Uterus (tissue), 4 donors: Measurements from ENCODE around the gene GATM. TPM values are rescaled to one million over a fixed set of nuclear protein-coding genes. Genes with fewer than 3 reads are reported as not detected.
"Not testable (repeated sequence)": the region's sequence is repeated elsewhere in the genome, so short reads cannot be mapped to it uniquely, and the experiment has no call there.

ENCODE experiments used
- DNase-seq, 2 donors: peaks; one replicate each; pipeline ENCODE4 v3.0.0-alpha.2; 2019 to 2020
- H3K27ac ChIP-seq, 2 donors: fragments of 200-600 bp; sonication (generic); 1 replicate in 1 of 2; 2 replicates in 1 of 2; pipeline ENCODE4 v1.5.1; 2016 to 2018
- H3K27me3 ChIP-seq, 2 donors: fragments of 200-600 bp; sonication (generic); one replicate each; pipeline ENCODE4 v1.5.1; 2018 to 2019; ENCODE audit warnings: control low read depth in 1 of 2
- H3K36me3 ChIP-seq, 2 donors: fragments of 200-600 bp; sonication (generic); one replicate each; pipeline ENCODE4 v1.5.1; 2019; ENCODE audit warnings: control low read depth in 1 of 2
- H3K4me1 ChIP-seq, 2 donors: fragments of 200-600 bp; sonication (generic); one replicate each; pipeline ENCODE4 v1.5.1; 2018 to 2019; ENCODE audit warnings: control low read depth in 1 of 2
- H3K4me3 ChIP-seq, 2 donors: fragments of 200-600 bp; sonication (generic); 1 replicate in 1 of 2; 2 replicates in 1 of 2; pipeline ENCODE4 v1.5.1; 2018 to 2019; ENCODE audit warnings: mild to moderate bottlenecking in 1 of 2
- H3K9me3 ChIP-seq, 2 donors: fragments of 200-600 bp; sonication (generic); one replicate each; pipeline ENCODE4 v1.5.1; 2019; ENCODE audit warnings: control low read depth in 1 of 2
- POLR2A ChIP-seq, 2 donors: fragments of 450-650 bp; IDR thresholded peaks; one replicate each; pipeline ENCODE4 v1.6.1; 2016; ENCODE audit warnings: antibody characterized with exemption in 2 of 2, mild to moderate bottlenecking in 1 of 2, moderate library complexity in 1 of 2
- intact Hi-C: fragments of 100-400 bp; cut with DNase I; formaldehyde crosslinking; loops from one replicate; pipeline ENCODE4 v1.15.1; 2023; ENCODE audit warnings: low total_unique reads
- total RNA-seq, 4 donors: library from RNA; depleted of rRNA in 3 of 4; stranded (reverse); fragments of >200 nt in 3 of 4; gene quantifications; one replicate each; pipeline versions ENCODE4 v1.1.0 to v1.2.4, GENCODE V29; 2014 to 2023
- TF ChIP-seq, protein P1 (sequence below), 4 experiments: fragments of 200-600 bp in 2 of 4; fragments of 450-650 bp in 2 of 4; sonication (generic) in 2 of 4; IDR thresholded peaks; one replicate each; pipeline ENCODE4 v1.5.1; 2016 to 2019; ENCODE audit warnings: antibody characterized with exemption in 4 of 4, mild to moderate bottlenecking in 2 of 4, moderate library complexity in 1 of 4
- donor health status: DM: yes; HTN: yes; CAD: no.

Gene GATM
- total RNA-seq, 4 donors from 2014 or later = 19.2 to 27.1 (median 23.6) TPM

DNA sequence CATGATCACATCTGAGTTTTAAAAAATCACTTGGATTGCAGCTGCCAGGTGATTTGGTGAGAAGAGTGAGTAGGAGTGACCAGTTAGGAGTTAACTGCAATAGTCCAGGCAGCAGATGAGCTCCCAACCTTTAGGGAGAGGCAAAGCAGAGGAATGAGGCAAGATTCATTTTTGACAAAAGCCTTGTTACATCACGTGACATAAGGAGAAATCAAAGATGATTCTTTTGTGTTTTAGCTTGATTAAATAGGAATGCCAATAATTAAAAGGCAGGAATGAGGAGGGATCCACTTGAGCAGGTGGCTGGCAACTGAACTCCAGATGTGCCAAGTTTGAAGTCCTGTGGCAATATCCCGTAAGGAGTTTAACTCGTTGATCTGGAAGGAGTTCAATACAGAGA, 2.5 kb downstream of the GATM start:
- no peak for TF ChIP-seq POLR2A (IDR thresholded peaks at IDR 0.05)
- TF ChIP-seq, protein P1, sequence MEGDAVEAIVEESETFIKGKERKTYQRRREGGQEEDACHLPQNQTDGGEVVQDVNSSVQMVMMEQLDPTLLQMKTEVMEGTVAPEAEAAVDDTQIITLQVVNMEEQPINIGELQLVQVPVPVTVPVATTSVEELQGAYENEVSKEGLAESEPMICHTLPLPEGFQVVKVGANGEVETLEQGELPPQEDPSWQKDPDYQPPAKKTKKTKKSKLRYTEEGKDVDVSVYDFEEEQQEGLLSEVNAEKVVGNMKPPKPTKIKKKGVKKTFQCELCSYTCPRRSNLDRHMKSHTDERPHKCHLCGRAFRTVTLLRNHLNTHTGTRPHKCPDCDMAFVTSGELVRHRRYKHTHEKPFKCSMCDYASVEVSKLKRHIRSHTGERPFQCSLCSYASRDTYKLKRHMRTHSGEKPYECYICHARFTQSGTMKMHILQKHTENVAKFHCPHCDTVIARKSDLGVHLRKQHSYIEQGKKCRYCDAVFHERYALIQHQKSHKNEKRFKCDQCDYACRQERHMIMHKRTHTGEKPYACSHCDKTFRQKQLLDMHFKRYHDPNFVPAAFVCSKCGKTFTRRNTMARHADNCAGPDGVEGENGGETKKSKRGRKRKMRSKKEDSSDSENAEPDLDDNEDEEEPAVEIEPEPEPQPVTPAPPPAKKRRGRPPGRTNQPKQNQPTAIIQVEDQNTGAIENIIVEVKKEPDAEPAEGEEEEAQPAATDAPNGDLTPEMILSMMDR (IDR thresholded peaks at IDR 0.05) = no peak
- H3K4me3 ChIP-seq = no peak overlapping the region
- no peak for DNase-seq
- intact Hi-C loops = no loop called here
- H3K4me1 ChIP-seq = peaks cover 0 to 4% of the 10 kb centered on the region in 2 donors
- H3K27ac ChIP-seq = no peak overlapping the region
- no peaks in the 10 kb centered on the region for H3K36me3 ChIP-seq
- H3K27me3 ChIP-seq = no peaks in the 10 kb centered on the region
- H3K9me3 ChIP-seq = no peaks in the 10 kb centered on the region

DNA sequence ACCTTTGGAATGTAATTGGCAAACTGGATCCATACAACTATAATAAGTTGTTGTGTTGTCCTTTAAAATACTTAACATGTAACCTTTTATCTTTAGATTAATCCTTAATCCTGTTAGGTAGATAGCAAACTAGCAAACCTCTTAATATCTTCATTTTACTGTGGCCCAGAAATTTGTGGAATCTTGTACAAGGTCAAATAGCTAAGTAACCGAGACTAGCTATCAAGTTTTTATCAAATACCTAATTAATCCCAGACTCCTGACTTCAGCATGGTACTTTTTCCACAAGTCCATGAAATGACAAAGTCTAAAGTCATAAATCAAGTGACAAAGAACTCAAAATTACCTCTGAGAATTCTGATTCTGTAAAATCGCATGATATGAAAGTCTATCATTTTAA, 4.4 kb downstream of the GATM start:
- TF ChIP-seq, protein P1 (IDR thresholded peaks at IDR 0.05) = no peak
- TF ChIP-seq POLR2A (IDR thresholded peaks at IDR 0.05) = no peak
- intact Hi-C loops = no loop called here
- no peaks in the 10 kb centered on the region for H3K36me3 ChIP-seq
- no peak overlapping the region for H3K4me3 ChIP-seq
- no peaks in the 10 kb centered on the region for H3K9me3 ChIP-seq
- H3K27me3 ChIP-seq = no peaks in the 10 kb centered on the region
- H3K27ac ChIP-seq = no peak overlapping the region
- H3K4me1 ChIP-seq = peaks cover 0 to 4% of the 10 kb centered on the region in 2 donors
- no peak for DNase-seq

DNA sequence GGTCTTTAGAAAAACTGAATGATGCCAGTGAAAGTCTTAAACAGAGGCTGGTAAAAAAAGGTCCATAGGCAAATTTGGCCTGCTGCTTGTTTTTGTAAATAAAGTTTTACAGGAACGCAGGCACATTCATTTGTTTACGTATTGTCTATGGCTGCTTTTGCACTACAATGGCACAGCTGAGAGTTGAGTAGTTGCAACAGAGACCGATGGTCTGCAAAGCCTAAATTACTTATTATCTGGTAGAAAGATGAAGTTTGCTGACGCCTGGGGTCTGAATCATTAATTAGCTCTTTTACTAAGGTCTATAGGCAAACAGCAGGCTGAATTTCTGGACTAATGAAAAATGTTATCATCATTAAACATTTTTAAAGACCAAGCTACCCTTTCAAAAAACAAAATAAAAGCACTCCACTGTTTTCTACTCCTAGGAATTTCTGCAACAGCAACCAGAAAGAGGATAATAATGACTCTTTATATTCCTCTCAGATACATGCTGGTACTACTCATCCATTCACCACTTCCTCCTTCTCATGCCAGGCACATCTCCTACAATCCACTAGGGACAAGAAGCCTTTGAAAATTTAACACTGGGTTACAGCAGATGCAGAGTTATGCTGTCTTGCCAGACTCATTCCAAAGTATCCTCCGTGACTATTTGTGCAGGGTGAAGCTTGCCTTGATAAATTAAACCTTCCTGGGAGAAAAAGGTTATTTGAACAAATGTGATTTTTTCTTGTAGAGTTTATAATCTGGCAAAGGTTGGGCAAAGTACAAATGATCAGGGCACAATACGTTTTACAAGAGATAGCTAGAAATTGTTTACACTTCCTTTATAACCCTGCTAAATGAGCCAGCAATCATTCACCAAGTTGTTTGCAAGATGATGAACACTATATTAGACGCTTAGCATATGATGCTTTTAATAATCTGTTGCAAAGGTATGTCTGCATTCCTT, 6.0 kb downstream of the GATM start:
- Histone ChIP-seq H3K27ac (no peak overlapping the region), H3K4me3 (no peak overlapping the region), H3K27me3 (no peaks in the 10 kb centered on the region), H3K36me3 (no peaks in the 10 kb centered on the region), H3K4me1 (peaks cover 0 to under 1% of the 10 kb centered on the region in 2 donors), H3K9me3 (no peaks in the 10 kb centered on the region)
- no peak for DNase-seq
- intact Hi-C loops = no loop called here
- TF ChIP-seq, protein P1 (IDR thresholded peaks at IDR 0.05) = no peak
- no peak for TF ChIP-seq POLR2A (IDR thresholded peaks at IDR 0.05)

DNA sequence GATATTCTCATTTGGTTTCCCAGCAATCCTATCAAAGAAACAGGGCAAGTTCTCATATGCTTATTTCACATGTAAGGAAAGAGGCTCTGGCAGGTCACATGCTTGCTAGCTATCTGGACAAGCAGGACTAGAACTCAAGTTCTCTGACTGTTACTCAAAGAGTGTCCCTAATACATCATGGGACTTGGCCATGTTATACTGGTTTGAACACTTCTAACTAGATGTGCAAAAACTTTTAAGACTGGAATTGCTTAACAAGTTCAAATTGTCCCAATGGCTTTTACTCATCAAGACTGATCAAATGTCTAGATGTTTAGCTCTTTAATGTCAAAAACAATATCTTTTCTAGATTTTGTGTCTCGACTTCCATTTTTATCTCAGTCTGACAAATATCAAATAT, 6.8 kb downstream of the GATM start:
- Histone ChIP-seq H3K27ac (no peak overlapping the region), H3K36me3 (no peaks in the 10 kb centered on the region), H3K4me1 (no peaks in the 10 kb centered on the region), H3K9me3 (no peaks in the 10 kb centered on the region), H3K4me3 (no peak overlapping the region), H3K27me3 (no peaks in the 10 kb centered on the region)
- TF ChIP-seq, protein P1 (IDR thresholded peaks at IDR 0.05) = no peak
- no peak for DNase-seq
- intact Hi-C loops = no loop called here

DNA sequence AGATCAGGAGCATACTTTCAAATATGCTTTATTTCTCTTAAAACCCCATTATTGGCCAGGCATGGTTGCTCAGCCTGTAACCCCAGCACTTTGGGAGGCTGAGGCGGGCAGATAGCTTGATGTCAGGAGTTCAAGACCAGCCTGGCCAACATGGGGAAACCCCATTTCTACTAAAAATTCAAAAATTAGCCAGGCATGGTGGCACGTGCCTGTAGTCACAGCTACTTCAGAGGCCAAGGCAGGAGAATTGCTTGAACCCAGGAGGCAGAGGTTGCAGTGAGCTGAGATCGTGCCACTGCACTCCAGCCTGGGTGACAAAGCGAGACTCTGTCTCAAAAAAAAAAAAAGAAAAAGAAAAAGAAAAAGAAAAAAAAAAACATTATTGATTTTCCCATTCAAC, 8.3 kb downstream of the GATM start:
- intact Hi-C loops, H3K4me1 ChIP-seq, H3K36me3 ChIP-seq, H3K27me3 ChIP-seq, H3K4me3 ChIP-seq, H3K9me3 ChIP-seq, H3K27ac ChIP-seq, DNase-seq: not testable (repeated sequence)

DNA sequence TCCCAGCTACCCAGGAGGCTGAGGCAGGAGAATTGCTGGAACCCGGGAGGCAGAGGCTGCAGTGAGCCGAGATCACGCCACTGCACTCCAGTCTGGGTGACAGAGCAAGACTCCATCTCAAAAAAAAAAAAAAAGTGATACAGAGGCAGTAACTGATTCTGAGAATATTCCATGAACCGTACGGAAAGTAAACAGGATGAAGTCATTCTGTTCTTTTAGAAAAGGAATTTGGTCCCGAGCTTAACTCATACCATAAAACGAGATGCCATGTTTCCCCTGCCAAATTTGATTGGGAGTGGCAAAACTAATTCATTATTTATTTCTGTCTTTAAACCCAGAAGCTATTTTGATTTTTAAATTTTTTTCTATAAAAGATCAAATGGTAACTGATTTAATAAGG, 11.1 kb downstream of the GATM start:
- H3K27ac ChIP-seq = peak overlapping the region in 1 of 2 donors; percentile 1
- H3K4me1 ChIP-seq, DNase-seq, H3K4me3 ChIP-seq, H3K9me3 ChIP-seq, H3K27me3 ChIP-seq, intact Hi-C loops, H3K36me3 ChIP-seq: not testable (repeated sequence)
